NCI-H446 treated with DMSO at 0.1 percent for 48 hours (cell line): ENCODE measurements around the gene LTF.
"Not testable (repeated sequence)": the region's sequence is repeated elsewhere in the genome, so short reads cannot be mapped to it uniquely, and the experiment has no call there.

Source experiments
- DNase-seq: peaks from one replicate; lab custom pipeline; 2025; lab: John Stamatoyannopoulos, UW

Gene LTF

GRCh38 chr3:46464326-46465195 lies at the start of gene LTF:
TSS of gene LTF (minus strand) at chr3:46464905. CDS start at chr3:46464867, 38 bp downstream.
- DNase-seq, result no peak

DNA sequence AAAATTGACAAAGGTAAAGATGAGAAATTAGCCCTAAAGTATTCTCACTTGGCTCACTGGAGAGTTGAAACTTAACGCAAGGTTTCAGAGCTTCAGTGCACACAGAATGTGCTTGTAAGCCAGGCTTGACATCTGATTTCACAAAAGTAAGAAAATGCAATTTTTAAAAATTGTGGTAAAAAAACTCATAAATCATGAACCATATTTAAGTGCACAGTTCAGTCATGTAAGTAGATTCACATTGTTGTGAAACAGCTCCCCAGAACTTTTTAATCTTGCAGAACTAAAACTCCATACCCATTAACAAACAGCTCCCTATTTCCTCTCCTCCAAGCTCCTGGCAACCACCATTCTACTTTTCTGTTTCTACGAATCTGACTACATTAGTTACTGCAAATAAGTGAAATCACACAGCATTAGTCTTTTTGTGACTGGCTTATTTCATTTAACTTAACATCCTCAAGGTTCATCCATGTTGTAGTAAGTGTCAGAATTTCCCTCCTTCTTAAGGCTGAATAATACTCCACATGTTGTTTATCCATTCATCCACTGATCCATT lies 47.6 kb upstream of the LTF start:
- DNase-seq, result no peak

DNA sequence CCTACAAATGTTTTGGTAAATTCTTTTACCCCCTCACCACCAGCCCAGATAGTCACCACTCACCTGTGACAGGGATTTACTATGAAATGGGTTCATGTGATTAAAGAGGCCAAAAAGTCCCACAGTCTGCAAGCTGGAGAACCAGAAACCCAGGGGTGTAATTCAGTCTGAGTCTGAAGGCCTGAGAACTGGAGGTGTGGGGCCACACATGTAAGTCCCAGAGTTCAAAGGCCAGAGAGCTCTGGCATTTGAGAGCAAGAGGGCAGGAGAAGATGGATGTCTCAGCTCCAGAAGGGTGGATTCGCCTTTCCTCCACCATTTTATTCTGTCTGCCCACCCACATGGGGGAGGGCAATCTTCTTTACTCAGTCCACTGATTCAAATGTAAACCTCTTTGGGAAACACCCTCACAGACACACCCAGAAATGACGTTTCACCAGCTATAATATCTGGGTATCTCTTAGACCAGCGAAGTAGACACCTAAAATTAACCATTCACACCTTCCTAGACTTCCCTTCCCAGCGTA lies 45.0 kb upstream of the LTF start:
- DNase-seq, result no peak

- no peak for DNase-seq
Observed at GRCh38 chr3:46508850-46509591, 44.3 kb upstream of the LTF start.

DNA sequence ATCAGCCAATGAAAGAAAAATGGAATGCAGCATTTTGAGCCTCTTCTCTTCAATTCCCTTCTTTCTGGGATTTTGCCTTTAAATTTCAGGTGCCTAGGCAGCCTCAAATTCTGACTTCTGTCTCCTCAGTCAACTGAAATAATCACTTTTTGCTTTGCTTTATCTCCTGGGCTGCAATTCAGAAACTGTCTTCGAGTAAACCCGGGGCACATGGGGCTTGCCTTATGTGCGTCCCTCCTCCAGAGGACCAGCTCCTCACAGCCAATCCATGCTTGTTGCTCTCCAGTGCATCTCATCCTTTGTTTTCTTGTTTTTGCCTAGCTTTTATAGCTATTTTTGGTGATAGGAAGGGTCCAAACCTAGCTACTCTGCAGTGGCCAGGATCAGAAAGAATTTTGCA lies 41.8 kb upstream of the LTF start:
- no peak for DNase-seq

DNA sequence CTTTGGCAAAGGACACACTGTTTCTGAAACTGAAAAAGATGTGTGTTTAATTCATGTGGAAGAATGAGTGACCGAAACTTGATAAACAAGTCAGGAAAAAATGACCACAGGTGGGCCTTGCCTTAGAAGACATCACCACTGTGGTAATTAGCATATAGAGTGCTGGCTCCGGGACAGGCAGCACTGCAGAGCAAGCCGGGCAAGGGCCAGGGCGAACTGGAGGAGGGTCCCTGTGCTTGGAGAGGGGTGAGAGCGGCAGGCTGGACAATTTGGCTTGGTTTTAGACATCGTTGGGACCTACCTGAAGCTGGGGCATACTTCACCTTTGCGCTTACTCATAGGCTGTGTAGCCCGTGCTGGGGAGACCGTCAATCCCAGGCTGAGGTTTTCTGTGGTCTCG lies 41.2 kb upstream of the LTF start:
- no peak for DNase-seq

GRCh38 chr3:46504789-46505188 lies 40.1 kb upstream of the LTF start:
- DNase-seq, result no peak

DNA sequence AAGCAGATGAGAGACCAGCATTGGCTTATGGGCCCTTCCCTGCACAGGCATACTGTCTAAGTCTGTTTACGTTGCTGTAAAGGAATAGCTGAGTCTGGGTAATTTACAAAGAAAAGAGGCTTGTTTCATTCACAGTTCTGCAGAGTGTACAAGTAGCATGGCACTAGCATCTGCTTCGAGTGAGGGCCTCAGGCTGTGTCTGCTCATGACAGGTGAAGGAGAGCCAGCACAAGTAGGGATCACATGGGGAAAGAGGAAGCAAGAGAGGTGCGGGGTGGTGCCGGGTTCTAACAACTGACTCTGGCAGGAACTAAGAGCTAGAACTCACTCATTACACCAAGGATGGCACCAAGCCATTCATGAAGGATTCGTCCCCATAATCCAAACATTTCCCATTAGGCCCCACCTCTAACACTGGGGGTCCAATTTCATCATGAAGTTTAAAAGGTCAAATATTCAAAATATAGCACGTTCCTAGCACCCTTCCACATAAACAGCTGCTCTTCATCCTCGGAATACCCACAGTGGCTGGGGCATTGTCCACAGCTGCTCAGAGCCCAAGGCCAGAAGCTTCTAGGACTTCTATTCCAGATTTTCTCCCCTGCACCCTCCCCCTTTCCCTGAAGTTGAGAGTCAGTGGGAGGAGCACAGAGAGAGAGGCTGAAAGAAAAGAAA lies 38.6 kb upstream of the LTF start:
- DNase-seq, result no peak

GRCh38 chr3:46501702-46502101 lies 37.0 kb upstream of the LTF start:
- no peak for DNase-seq

- no peak for DNase-seq
Observed at GRCh38 chr3:46500656-46501635, 36.2 kb upstream of the LTF start.

DNA sequence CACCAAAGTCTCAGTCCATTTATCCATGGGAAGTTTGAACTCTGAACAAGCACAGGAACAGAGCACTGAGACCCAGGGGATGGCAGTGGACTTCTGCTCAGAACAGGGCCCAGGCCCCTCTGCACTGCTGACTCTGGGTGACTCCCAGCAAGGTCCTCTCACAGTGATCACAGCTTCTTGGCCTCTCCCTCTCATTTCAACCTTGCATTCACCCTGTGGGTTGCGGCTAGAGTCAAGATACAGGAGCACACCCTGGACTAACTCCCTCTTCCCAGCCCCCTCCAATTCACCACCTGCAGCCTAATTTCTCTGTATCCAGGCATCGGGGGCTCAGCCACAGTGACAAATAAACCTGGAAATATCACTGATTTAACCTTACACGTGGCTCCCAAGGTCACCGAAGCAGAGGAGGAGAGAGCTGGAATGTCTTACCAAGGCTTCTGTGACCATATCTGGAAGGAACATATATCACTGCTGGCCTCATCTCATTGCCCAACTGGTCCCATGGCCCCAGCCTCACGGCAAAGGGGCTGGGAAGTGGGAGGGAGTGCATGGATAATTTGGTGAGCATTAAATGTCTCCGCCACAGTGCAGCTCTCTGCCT lies 34.3 kb upstream of the LTF start:
- no peak for DNase-seq

DNA sequence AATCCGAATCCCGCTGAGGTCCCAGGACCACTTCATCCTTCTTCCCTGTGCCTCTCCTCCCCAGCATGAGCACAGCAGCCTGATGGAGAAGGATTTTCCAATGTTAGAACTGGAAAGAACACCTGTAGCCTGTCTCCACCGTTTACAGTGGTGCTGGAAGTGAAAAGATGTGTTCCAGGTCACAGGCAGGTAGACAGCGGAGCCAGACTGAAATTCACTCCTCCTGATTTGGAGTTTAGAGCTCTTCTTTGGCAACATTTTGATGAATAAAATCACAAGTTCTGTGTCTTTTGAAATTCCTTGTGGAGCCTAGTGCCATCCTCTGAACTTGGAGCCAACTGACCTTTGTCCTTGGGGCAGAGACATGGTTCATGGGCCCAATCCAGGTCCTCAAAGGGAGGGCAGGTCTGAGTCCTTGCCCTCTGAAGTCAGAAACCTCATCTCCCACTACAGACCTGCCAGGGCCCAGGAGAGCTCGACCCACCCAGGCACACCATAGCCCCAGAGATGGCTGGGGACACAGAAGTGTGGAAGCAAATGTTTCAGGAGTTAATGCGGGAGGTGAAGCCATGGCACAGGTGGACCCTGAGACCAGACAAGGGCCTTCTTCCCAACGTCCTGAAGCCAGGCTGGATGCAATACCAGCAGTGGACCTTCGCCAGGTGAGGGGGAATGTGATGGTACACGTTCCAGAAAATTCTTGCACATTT lies 33.0 kb upstream of the LTF start, which contains the start of gene RTP3:
TSS of gene RTP3 (plus strand) at position 421 of the 710 bp plus-strand sequence. CDS start at position 508, 87 bp downstream.
- no peak for DNase-seq

GRCh38 chr3:46496746-46497555 lies 32.2 kb upstream of the LTF start:
- DNase-seq, result no peak

GRCh38 chr3:46495901-46496456 lies 31.3 kb upstream of the LTF start:
- DNase-seq, result no peak

DNA sequence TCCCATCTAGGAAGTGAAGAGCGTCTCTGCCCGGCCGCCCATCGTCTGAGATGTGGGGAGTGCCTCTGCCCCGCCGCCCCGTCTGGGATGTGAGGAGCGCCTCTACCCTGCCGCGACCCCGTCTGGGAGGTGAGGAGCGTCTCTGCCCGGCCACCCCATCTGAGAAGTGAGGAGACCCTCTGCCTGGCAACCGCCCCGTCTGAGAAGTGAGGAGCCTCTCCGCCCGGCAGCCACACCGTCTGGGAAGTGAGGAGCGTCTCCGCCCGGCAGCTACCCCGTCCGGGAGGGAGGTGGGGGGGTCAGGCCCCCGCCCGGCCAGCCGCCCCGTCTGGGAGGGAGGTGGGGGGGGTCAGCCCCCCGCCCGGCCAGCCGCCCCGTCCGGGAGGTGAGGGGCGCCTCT lies 29.8 kb upstream of the LTF start:
- DNase-seq, result not testable (repeated sequence)

- DNase-seq, result no peak
Observed at GRCh38 chr3:46492890-46493547, 28.3 kb upstream of the LTF start.

DNA sequence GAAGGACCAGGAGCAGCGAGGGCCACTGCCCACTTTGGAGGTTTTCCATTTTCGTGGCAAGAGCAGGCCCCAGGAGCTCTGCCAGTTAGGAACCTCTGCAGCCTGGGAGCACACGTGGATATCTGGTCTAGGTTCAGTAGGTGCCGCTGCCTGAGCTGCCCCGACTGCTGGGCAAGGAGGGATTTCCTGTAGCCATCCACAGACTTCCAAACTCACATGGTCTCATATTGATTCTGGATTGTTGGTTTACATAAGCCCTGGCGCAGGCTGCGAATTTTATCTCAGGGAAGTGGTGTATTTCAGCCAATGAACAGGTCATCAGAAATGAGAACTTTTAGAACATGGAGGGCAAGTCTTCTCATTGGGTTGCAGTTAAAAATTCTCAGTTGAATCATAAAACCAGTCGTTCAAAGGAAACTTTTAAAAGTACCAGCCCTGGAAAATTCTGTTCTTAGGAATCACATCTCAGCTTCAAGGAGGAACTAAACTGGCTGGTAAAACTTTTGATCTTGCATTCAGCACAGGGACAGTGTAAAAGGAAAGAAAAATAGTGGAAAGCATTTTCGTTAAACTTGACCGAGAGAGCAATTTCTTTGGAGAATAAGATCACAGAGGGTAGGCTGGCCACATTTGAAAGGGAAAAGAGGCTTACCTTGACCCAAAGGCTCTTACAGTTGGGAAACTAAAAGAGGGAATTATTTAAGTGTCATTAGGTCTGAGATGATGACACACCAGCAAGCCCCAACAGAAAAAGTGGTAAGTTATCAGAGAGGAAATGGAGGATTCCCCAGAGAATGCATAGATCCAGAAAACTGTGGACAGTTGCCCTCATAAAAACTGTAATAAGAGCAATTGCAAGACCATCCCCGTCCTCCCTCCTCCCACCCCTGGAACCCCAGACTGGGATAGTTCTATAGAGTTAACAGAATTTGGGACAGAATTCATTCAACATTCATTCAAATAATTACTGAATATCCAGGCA lies 26.7 kb upstream of the LTF start:
- no peak for DNase-seq
